ENCODE data around the gene SEPTIN11.

Gene SEPTIN11

DNA sequence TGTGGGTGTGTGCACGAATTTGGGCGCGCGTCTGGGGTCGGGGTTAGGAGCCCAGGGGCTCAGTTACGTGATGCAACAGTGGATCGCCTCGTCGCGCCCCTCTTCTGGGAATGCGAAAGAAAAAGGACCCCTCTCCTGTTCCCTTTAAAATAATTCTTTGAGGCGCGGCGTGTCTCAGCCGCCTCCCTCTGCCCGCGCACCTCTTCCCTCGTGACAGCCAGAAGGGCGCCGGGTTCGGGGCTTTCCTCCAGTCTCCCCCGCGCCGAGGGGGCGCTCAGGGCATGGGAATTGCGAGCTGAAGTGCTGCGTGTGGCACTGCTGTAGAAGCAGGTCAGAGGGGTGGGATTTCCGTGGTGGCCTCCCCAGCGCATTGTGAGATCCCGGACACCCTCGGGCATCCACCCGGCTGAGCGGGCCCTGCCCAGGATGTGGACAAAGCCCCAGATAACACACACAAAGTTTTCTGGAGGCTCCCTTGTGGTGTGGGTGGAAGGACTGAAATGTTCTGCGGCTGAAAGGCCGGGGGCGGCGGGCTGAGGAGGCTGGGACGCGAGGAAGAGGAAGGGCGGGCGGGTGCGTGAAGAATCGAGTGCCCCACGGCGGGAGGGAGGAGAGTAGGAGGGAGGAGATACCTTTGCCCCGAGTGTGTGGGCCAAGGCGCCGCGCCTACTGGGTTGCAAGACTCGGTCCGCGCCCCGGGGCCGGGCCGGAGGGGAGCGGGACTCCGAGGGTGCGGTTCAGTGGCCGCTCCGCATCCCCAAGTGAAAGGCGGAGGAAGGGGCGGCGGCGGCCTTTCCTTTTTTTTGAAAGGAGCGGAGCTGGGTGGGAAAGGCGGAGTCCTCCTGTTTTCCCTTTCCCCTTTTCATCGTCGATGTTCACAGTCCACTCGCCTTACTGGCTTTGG lies 752 bp downstream of the SEPTIN11 start:
- TF ChIP-seq, protein P1, sequence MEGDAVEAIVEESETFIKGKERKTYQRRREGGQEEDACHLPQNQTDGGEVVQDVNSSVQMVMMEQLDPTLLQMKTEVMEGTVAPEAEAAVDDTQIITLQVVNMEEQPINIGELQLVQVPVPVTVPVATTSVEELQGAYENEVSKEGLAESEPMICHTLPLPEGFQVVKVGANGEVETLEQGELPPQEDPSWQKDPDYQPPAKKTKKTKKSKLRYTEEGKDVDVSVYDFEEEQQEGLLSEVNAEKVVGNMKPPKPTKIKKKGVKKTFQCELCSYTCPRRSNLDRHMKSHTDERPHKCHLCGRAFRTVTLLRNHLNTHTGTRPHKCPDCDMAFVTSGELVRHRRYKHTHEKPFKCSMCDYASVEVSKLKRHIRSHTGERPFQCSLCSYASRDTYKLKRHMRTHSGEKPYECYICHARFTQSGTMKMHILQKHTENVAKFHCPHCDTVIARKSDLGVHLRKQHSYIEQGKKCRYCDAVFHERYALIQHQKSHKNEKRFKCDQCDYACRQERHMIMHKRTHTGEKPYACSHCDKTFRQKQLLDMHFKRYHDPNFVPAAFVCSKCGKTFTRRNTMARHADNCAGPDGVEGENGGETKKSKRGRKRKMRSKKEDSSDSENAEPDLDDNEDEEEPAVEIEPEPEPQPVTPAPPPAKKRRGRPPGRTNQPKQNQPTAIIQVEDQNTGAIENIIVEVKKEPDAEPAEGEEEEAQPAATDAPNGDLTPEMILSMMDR (IDR thresholded peaks at IDR 0.05; ENCODE audit: low read depth, low read length), result no peak

DNA sequence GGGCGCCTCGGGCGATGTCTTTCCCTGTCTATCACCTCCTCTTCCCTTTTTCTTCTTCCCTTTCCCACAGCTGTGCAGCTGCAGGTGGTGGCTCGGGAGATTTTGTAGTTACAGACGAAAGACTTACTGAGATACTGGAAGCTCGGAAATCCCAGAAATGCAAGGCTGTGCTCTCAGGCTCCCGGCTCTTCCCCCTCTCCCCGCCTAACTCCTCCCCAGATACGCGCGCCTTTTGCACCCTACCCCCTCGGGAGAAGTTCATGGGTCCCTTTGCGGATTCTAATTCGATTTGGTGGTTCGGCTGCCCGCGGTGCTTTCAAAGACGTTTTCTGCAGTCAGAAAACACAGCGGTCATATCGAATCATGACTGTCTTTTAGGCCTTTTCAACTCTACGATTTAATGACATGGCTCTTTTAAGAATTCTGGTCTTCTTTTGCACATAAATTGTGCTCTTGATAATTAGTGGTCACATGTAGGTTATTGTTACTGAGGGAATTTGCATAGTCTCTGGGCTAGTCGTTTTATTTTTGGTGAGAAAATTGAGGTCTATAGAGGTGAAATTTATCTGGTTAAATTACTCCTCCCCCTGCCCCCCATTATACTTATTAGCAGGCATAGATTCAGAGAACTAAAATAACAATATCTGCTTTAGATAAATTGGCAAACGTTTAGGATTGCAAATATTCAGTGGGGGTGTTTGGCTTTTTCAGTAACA lies 1.6 kb downstream of the SEPTIN11 start:
- Histone ChIP-seq H3K4me3 (ENCODE audit: low read depth, low read length) (peak overlapping the region; percentile 90), H3K36me3 (no peaks in the 10 kb centered on the region)
- DNase-seq, result peak; percentile 44

More for the DNA sequence above, 752 bp downstream of the SEPTIN11 start:
- no peaks in the 10 kb centered on the region for H3K36me3 ChIP-seq
- peak overlapping the region; percentile 90 for H3K4me3 ChIP-seq (ENCODE audit: low read depth, low read length)
- DNase-seq, result peak; percentile 56
- H3K4me1 ChIP-seq, result peaks cover 24% of the 10 kb centered on the region
- no peaks in the 10 kb centered on the region for H3K9me3 ChIP-seq
- no peaks in the 10 kb centered on the region for H3K27me3 ChIP-seq

DNA sequence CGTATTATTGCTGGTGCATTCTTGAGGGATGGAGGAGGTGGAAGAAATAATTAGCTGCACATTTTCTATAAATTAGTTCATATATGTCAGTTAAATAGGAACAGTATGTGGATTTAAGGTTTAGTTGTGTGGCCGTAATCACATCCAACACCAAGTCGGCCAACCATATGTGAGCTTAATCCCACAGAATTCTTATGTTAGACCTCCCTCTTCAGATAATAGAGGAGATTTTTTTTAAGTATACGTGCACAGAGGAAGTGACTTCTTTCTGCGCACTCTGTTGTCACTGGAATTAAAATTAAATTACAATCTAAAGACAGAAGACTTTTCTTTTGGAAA lies 2.1 kb downstream of the SEPTIN11 start:
- DNase-seq, result no peak
- H3K36me3 ChIP-seq, result no peaks in the 10 kb centered on the region
- peaks cover 35% of the 10 kb centered on the region for H3K4me1 ChIP-seq
- TF ChIP-seq, protein P1 (IDR thresholded peaks at IDR 0.05; ENCODE audit: low read depth, low read length), result no peak
- H3K4me3 ChIP-seq (ENCODE audit: low read depth, low read length), result peak overlapping the region; percentile 90
- no peaks in the 10 kb centered on the region for H3K9me3 ChIP-seq
- no peaks in the 10 kb centered on the region for H3K27me3 ChIP-seq

More for the DNA sequence above, 1.6 kb downstream of the SEPTIN11 start:
- TF ChIP-seq, protein P1 (IDR thresholded peaks at IDR 0.05; ENCODE audit: low read depth, low read length), result no peak
- H3K9me3 ChIP-seq, result no peaks in the 10 kb centered on the region
- H3K4me1 ChIP-seq, result peaks cover 30% of the 10 kb centered on the region
- H3K27me3 ChIP-seq, result no peaks in the 10 kb centered on the region

DNA sequence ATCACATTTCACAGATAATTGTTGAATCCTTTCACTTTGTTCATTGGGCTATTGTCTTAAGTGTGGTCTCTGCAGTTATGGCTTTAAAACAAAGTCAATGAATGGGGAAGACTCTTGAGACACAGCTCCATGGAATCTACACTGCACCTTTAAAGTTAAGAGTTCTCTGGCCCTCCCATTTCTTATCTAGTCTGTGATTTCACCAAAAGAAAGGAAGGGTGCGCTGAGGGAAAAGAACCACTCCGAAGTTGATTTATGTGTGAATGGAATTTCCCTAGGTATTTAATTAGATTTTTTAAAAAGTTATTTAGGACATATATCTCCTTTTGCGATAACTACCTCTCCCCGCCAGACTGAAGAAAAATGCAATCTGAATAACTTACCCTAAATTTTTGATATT lies 2.5 kb downstream of the SEPTIN11 start:
- Histone ChIP-seq H3K4me1 (peaks cover 36% of the 10 kb centered on the region), H3K27me3 (no peaks in the 10 kb centered on the region), H3K9me3 (no peaks in the 10 kb centered on the region), H3K36me3 (no peaks in the 10 kb centered on the region), H3K4me3 (ENCODE audit: low read depth, low read length) (peak overlapping the region; percentile 90)
- DNase-seq, result no peak
- TF ChIP-seq, protein P1 (IDR thresholded peaks at IDR 0.05; ENCODE audit: low read depth, low read length), result no peak

DNA sequence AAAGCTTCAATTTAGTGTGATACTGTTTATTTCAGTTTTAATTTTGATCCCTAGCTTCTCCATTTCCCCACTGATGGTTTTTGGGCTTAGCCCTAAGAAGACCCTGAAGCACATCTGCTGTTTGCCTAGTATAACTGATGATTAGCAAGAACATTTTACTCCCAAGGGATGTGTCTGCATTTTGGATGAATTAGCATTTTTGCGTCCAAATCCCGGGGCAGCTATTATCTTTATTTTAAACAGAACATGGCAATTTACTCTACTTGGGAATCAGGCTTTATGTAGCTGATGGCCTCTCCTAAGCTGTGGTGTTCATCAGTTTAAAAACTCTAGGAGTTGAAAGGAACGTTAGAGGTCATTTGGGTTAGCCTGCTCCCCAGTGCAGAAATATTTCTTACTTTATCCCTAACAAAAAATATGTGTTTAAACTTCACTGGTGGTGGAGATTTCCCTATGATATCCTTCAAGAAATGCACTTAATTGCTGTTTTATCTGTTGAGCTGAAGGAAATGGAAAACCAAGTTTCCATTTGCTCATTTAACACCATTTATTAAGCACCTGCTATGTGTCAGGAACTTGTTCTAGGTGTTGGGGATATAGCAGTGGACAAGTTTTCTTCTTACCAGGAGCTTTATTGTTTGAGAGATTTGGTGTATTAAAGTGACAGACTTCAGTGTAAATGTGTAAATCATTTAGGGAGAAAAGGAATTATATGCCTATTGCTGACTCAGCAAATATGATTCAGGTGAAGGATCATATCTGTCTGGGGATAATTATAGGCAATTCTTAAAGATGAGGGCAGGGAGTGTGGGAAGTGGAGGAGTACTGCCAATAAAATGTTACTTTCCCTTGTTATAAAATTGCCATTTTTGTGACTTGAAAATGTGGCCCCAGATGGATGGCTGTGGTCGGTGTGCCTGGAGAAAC lies 3.4 kb downstream of the SEPTIN11 start:
- H3K36me3 ChIP-seq, result no peaks in the 10 kb centered on the region
- H3K9me3 ChIP-seq, result no peaks in the 10 kb centered on the region
- H3K4me1 ChIP-seq, result peaks cover 36% of the 10 kb centered on the region
- H3K4me3 ChIP-seq (ENCODE audit: low read depth, low read length), result peak overlapping the region; percentile 90; the same call in 1 of the 2 replicates
- TF ChIP-seq, protein P1 (IDR thresholded peaks at IDR 0.05; ENCODE audit: low read depth, low read length), result no peak
- no peak for DNase-seq
- no peaks in the 10 kb centered on the region for H3K27me3 ChIP-seq

All from BE2C (cell line).